Measurements from ENCODE around the gene SPAG7.

GRCh38 chr17:4919511-4920047, 48.0 kb downstream of the SPAG7 start:
- TF ChIP-seq ZNF26 (tag by site-specific recombination; IDR thresholded peaks at IDR 0.05): no peak
- no peak for TF ChIP-seq TCF7L2 (IDR thresholded peaks at IDR 0.05; ENCODE audit: borderline replicate concordance, low read depth, low read length)
- no peak for TF ChIP-seq ZNF114 (tag by site-specific recombination; IDR thresholded peaks at IDR 0.05)
- TF ChIP-seq ELK4 (IDR thresholded peaks at IDR 0.05; ENCODE audit: borderline replicate concordance, low read depth, low read length): no peak
- no peak for TF ChIP-seq ZNF146 (tag by site-specific recombination; IDR thresholded peaks at IDR 0.05)
- TF ChIP-seq ZNF202 (tag by site-specific recombination; IDR thresholded peaks at IDR 0.05; ENCODE audit: borderline replicate concordance): no peak
- no peak for TF ChIP-seq CTCF (tag by site-specific recombination; IDR thresholded peaks at IDR 0.05)
- TF ChIP-seq ZNF837 (tag by site-specific recombination; IDR thresholded peaks at IDR 0.05): no peak
- TF ChIP-seq ZNF747 (tag by site-specific recombination; IDR thresholded peaks at IDR 0.05): no peak
- no peak for TF ChIP-seq ZNF169 (tag by site-specific recombination; IDR thresholded peaks at IDR 0.05)
